RWPE2 (cell line): ENCODE measurements around the gene RPS15.
A peak's percentile ranks its signal among the peaks of the same experiment; 100 is the strongest.

Experiments used
- ATAC-seq: fragments of 200-7000 bp; cut with Tn5 transposase; 3 replicates; pipeline ENCODE4 v1.9.1; 2021; ENCODE audit warnings: low read depth
- DNase-seq: peaks from one replicate; pipeline ENCODE4 v3.0.0-alpha.2; 2020; ENCODE audit warnings: low spot score
- H3K27ac ChIP-seq: fragments of 450-650 bp; 2 replicates; pipeline ENCODE4 v1.5.1; 2017; ENCODE audit warnings: mild to moderate bottlenecking; ENCODE audit not compliant: poor library complexity, severe bottlenecking
- H3K27me3 ChIP-seq: fragments of 250-450 bp; sonication (Bioruptor Pico); 2 replicates; pipeline ENCODE4 v1.5.1; 2021; ENCODE audit warnings: mild to moderate bottlenecking, moderate library complexity; ENCODE audit not compliant: insufficient read depth, poor library complexity, severe bottlenecking
- H3K36me3 ChIP-seq: fragments of 250-450 bp; sonication (Bioruptor Pico); 2 replicates; pipeline ENCODE4 v1.5.1; 2020; ENCODE audit warnings: low read depth, mild to moderate bottlenecking, moderate library complexity
- H3K4me1 ChIP-seq: fragments of 250-450 bp; sonication (Bioruptor Pico); 2 replicates; pipeline ENCODE4 v1.5.1; 2021; ENCODE audit warnings: mild to moderate bottlenecking, moderate library complexity; ENCODE audit not compliant: insufficient read depth, poor library complexity, severe bottlenecking
- H3K4me3 ChIP-seq: fragments of 250-450 bp; sonication (Bioruptor Pico); 2 replicates; pipeline ENCODE4 v1.5.1; 2021; ENCODE audit warnings: mild to moderate bottlenecking, moderate library complexity; ENCODE audit not compliant: severe bottlenecking
- H3K9me3 ChIP-seq: fragments of 250-450 bp; sonication (Bioruptor Pico); 2 replicates; pipeline ENCODE4 v1.5.1; 2021; ENCODE audit warnings: mild to moderate bottlenecking, moderate library complexity; ENCODE audit not compliant: severe bottlenecking
- CTCF ChIP-seq: fragments of 450-650 bp; IDR thresholded peaks from one replicate; pipeline ENCODE4 v1.5.1; 2017; ENCODE audit warnings: mild to moderate bottlenecking, moderate library complexity; ENCODE audit not compliant: poor library complexity, severe bottlenecking

Gene RPS15

DNA sequence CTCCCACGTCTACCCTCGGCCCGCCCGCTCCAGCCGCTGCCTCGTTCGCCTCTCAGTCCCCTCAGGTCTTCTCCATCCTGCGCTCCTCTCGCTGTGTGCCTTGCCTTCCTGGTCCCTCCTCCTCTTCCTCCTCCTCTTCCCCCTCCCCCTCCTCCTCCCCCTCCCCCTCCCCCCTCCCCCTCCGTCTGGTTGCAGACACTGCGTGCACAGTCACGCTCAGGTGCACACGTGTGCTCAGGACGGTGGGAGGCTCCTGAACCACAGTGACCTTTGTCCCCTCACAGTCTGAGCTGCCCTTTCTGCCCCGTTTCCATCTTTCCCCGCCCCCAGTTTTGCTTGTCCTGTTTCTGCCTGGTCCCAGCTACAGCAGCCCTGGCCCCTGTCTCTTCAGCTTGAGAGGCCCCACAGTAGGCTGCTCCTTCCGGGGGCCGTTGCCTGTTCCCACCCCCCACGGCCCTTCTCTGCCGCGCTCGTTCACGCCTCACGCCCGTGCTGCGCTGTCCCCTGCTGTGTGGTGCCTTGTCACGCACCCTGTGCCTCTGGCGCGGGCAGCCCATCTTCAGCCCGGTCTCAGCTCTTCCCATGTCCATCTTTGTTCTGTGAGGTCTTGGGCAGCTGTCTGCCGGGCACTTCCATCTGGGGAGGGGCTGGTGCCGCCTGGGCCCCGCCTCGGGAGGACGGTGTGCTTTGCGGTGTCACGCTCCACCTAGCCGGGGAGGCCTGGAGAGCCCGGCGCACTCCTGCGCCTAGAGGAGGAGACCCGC lies 13.8 kb upstream of the RPS15 start:
- Histone ChIP-seq H3K4me1 (peaks cover 11% of the 10 kb centered on the region), H3K9me3 (no peaks in the 10 kb centered on the region), H3K36me3 (peaks cover 87% of the 10 kb centered on the region), H3K4me3 (no peak overlapping the region), H3K27me3 (no peaks in the 10 kb centered on the region), H3K27ac (peak overlapping the region; percentile 24)
- no peak; the same call in 2 of the 3 replicates for ATAC-seq
- DNase-seq = no peak
- TF ChIP-seq CTCF = no peak

DNA sequence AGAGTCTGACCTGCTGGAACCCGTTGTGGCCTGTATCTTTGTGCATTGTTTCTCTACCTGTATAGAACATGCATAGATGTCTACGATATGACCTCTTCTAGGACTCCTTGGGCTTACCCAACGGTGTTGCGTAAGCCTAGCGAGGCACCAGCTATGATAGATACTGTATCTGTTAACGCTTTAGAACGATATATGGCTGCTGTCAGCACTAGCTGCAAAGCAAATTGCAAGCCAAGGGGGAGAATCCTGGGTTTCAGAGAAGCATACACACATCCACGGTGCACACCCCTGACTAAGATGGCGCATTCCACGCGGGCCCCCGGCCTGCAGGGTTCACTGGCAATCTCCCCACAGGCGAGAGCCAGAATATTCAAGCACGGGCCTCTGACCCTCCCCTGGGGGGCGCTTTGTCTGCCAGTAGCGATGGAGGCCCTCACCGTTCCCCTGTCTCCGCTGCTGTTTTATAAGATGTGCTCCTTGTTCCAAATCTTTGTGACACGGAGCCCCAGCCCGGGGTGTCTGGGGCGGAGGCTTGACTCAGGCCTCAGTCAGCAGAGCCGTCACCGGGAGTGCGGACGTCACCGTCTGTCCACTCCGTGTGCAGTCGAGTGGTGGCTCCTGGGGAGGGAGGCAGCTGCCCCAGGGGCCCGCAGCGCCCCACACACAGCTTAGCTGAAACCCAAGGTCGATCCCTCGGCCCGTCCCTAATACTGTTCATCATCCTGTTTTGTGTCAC lies 12.9 kb upstream of the RPS15 start:
- Histone ChIP-seq H3K9me3 (no peaks in the 10 kb centered on the region), H3K36me3 (peaks cover 91% of the 10 kb centered on the region), H3K4me3 (no peak overlapping the region), H3K27me3 (no peaks in the 10 kb centered on the region), H3K27ac (peak overlapping the region; percentile 24), H3K4me1 (peaks cover 11% of the 10 kb centered on the region)
- peak; percentile 68 for ATAC-seq
- DNase-seq = no peak
- no peak for TF ChIP-seq CTCF

- no peak overlapping the region for H3K27ac ChIP-seq
- no peak overlapping the region for H3K4me3 ChIP-seq
- no peaks in the 10 kb centered on the region for H3K9me3 ChIP-seq
- ATAC-seq = no peak
- TF ChIP-seq CTCF = no peak
- H3K36me3 ChIP-seq = peaks cover 92% of the 10 kb centered on the region
- no peaks in the 10 kb centered on the region for H3K27me3 ChIP-seq
- no peak for DNase-seq
- peaks cover 11% of the 10 kb centered on the region for H3K4me1 ChIP-seq
Measured at GRCh38 chr19:1425902-1426301, 12.3 kb upstream of the RPS15 start.

DNA sequence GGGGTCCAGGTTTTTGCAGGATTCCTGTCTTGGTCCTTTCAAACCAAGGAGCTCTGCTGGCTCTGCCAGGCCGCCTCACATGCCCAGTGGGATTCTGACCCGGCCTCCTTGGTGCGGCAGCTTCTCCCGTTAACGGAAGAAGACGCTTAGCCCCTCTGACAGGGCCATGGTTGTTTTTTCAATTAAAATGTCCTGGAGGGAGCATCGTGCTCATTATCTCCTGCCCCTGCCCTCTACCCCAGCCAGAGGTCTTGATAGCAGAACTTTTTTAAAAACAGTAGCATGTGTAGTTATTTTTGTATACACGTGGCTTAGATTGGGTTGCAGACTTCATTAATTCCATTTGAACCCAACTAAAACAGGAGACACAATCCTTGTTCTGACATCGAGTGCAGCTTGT lies 11.5 kb upstream of the RPS15 start:
- DNase-seq (no peak), ATAC-seq (no peak)
- TF ChIP-seq CTCF = no peak
- Histone ChIP-seq H3K4me3 (no peak overlapping the region), H3K27ac (no peak overlapping the region), H3K36me3 (peaks cover 92% of the 10 kb centered on the region), H3K9me3 (no peaks in the 10 kb centered on the region), H3K27me3 (no peaks in the 10 kb centered on the region), H3K4me1 (peaks cover 11% of the 10 kb centered on the region)
